ENCODE data around the gene MAP4K3.

DNA sequence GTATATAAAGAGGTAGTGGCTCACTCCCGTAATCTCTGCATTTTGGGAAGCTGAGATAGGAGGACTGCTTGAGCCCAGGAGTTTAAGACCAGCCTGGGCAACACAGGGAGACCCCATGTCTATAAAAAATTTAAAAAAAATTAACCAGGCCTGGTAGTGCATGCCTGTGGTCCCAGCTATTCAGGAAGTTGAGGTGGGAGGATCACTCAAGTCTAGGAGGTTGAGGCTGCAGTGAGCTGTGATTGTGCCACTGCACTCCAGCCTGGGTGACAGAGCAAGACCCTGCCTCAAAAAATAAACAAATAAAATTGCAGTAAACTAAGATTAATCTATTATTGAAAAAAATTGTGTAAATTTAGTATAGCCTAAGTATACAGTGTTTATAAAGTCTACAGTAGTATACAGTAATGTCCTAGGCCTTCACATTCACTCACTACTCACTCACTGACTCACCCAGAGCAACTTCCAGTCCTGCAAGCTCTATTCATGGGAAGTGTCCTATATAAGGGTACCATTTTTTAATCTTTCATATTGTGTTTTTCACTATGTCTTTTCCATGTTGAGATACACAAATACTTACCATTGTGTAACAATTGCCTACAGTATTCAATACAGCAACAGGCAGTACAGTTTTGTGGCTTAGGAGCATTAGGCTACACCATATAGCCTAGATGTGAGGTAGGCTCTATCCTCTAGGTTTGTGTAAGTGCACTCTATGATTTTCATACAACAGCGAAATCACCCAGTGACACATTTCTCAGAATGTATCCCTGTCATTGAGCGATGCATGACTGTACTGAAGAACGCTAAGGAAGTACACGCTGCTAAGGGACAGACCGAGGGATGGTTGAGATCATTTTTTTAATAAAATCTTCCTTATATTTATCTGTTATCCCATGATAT is 10.4 kb upstream of the MAP4K3 start:
- TF ChIP-seq CTCF (conservative IDR thresholded peaks at IDR 0.05; ENCODE audit: low read depth, low read length) = no peak
- TF ChIP-seq EZH2 (IDR thresholded peaks at IDR 0.05; ENCODE audit: low read length, unreplicated experiment) = no peak
- no peak for TF ChIP-seq EZH2phosphoT487 (IDR thresholded peaks at IDR 0.05; ENCODE audit: borderline replicate concordance, low read length)

All from PC-3 (cell line).